Osteoblast (primary cell): ENCODE results near the gene SRCIN1. TPM values are rescaled to one million over a fixed set of nuclear protein-coding genes. Genes with fewer than 3 reads are reported as not detected.
"Not testable (repeated sequence)": the region's sequence is repeated elsewhere in the genome, so short reads cannot be mapped to it uniquely, and the experiment has no call there.

Source experiments
- DNase-seq: peaks from one replicate; pipeline ENCODE4 v3.0.0; 2011; ENCODE audit warnings: low spot score, mixed read lengths; ENCODE audit not compliant: insufficient read length; ENCODE audit errors: missing footprints
- H2AFZ ChIP-seq: 2 replicates; pipeline ENCODE4 v1.6.0; 2011; ENCODE audit warnings: mild to moderate bottlenecking, low read length
- H3K27ac ChIP-seq: 2 replicates; pipeline ENCODE4 v1.5.1; 2011; ENCODE audit warnings: mild to moderate bottlenecking, low read depth, low read length, moderate library complexity
- H3K27me3 ChIP-seq: 2 replicates; pipeline ENCODE4 v1.6.0; 2012; ENCODE audit warnings: mild to moderate bottlenecking, control low read depth, inconsistent platforms, low read length, moderate library complexity; ENCODE audit not compliant: insufficient read depth
- H3K36me3 ChIP-seq: 2 replicates; pipeline ENCODE4 v1.5.1; 2011; ENCODE audit warnings: mild to moderate bottlenecking, low read length, control low read depth, moderate library complexity; ENCODE audit not compliant: insufficient read depth
- H3K4me1 ChIP-seq: 2 replicates; pipeline ENCODE4 v1.5.1; 2011; ENCODE audit warnings: mild to moderate bottlenecking, low read length, control low read depth, moderate library complexity; ENCODE audit not compliant: insufficient read depth
- H3K4me2 ChIP-seq: 2 replicates; pipeline ENCODE4 v1.6.0; 2011; ENCODE audit warnings: mild to moderate bottlenecking, low read length; ENCODE audit not compliant: insufficient read depth
- H3K4me3 ChIP-seq: fragments of 200-600 bp; sonication (generic); 3 replicates; pipeline ENCODE4 v1.5.1; 2012; ENCODE audit warnings: mild to moderate bottlenecking, low read length, inconsistent platforms; ENCODE audit not compliant: insufficient read depth
- H3K79me2 ChIP-seq: 2 replicates; pipeline ENCODE4 v1.6.0; 2012; ENCODE audit warnings: mild to moderate bottlenecking, low read length, control low read depth, inconsistent platforms; ENCODE audit not compliant: insufficient read depth
- H3K9me3 ChIP-seq: 2 replicates; pipeline ENCODE4 v1.5.1; 2011; ENCODE audit warnings: low read depth, low read length, control low read depth
- H4K20me1 ChIP-seq: 2 replicates; pipeline ENCODE4 v1.6.0; 2012; ENCODE audit warnings: mild to moderate bottlenecking, low read length, control low read depth; ENCODE audit not compliant: insufficient read depth
- total RNA-seq: library from RNA; depleted of rRNA; stranded (reverse); fragments of >200 nt; gene quantifications from 2 replicates; pipeline ENCODE4 v1.2.3, GENCODE V29; 2012
- TF ChIP-seq, protein P1 (sequence below): IDR thresholded peaks from 2 replicates; pipeline ENCODE4 v1.5.1; 2011; ENCODE audit warnings: mild to moderate bottlenecking, low read depth, low read length, moderate library complexity; ENCODE audit errors: extremely low read depth

SRCIN1 gene
- total RNA-seq, 1 donor: not detected

DNA sequence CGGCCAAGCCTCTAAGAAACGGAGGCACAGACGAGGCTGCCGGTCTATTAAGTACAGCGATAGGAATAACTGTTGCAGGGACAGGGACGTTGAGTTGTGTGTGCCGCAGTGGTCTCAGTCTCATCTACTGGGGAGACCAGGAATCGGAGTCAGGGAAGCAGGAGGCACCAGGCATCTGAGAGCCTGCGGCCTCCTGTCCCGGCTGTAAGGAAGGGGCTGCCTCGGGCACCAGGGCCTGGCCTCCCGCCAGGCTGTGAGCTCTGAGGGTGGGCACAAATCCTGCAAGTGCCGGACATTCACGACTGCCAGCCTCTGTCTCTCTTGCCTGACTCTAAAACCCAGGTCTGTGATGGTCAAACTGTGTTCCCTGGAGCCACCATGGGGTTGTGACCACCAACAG is 101.5 kb downstream of the SRCIN1 start:
- Histone ChIP-seq H3K27me3 (no peaks in the 10 kb centered on the region), H3K79me2 (no peaks in the 10 kb centered on the region), H3K9me3 (no peaks in the 10 kb centered on the region), H3K4me3 (no peak overlapping the region), H2AFZ (no peak overlapping the region), H3K4me2 (no peak overlapping the region), H3K27ac (no peak overlapping the region), H4K20me1 (peaks cover 14% of the 10 kb centered on the region), H3K4me1 (peaks cover 3% of the 10 kb centered on the region), H3K36me3 (peaks cover 59% of the 10 kb centered on the region)
- no peak for DNase-seq
- TF ChIP-seq, protein P1, sequence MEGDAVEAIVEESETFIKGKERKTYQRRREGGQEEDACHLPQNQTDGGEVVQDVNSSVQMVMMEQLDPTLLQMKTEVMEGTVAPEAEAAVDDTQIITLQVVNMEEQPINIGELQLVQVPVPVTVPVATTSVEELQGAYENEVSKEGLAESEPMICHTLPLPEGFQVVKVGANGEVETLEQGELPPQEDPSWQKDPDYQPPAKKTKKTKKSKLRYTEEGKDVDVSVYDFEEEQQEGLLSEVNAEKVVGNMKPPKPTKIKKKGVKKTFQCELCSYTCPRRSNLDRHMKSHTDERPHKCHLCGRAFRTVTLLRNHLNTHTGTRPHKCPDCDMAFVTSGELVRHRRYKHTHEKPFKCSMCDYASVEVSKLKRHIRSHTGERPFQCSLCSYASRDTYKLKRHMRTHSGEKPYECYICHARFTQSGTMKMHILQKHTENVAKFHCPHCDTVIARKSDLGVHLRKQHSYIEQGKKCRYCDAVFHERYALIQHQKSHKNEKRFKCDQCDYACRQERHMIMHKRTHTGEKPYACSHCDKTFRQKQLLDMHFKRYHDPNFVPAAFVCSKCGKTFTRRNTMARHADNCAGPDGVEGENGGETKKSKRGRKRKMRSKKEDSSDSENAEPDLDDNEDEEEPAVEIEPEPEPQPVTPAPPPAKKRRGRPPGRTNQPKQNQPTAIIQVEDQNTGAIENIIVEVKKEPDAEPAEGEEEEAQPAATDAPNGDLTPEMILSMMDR: no peak

DNA sequence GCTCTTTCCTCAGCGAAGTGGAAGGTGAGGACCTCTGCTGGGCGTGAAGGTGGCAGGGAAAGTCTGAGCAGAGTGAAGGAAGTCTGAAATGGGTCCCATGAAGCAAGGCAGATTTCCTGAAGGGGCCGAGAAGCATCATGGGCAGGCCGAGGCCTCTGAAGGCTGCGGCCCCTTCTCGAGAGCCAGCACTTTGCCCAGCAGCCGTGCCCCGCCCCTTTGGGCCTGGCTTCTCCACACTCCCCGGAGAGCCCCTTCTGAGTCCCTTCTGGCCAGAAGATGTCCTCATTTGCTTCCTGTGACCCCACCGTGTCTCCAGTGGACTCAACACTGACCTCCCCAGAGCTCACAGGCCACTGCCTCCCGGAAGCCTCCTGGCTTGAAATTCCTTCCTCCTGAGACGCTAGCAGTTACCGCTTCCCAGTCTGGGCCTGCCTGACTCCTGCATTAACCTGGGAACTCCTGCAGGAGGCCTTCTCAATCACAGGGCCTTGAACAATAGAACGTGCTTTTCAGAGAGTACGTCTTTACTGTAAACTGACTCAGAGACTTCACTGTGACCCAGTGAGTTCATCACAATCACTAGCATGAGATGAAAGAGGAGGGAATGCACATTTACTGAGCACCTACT is 102.4 kb downstream of the SRCIN1 start:
- H3K9me3 ChIP-seq, H3K27me3 ChIP-seq, H3K4me1 ChIP-seq, H3K27ac ChIP-seq, H2AFZ ChIP-seq, H3K4me3 ChIP-seq, DNase-seq, H3K79me2 ChIP-seq, H3K4me2 ChIP-seq, H4K20me1 ChIP-seq: not testable (repeated sequence)
- H3K36me3 ChIP-seq: peaks cover 62% of the 10 kb centered on the region

DNA sequence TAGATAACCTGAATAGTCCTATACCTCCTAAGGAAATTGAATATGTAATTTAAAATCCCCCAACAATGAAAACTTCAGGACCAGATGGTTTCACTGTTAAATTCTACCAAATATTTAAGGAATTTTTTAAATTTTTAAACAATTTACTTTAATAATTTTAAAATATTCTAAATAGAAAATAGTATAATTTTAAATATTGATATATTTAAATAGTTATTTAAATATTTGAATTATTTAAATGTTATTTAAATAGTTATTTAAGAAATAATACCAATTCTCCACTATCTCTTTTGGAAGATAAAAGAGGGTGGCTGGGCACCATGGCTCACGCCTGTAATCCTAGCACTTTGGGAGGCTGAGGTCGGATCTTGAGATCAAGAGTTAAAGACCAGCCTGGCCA is 104.0 kb downstream of the SRCIN1 start:
- H3K27ac ChIP-seq, H3K4me1 ChIP-seq: not testable (repeated sequence)

DNA sequence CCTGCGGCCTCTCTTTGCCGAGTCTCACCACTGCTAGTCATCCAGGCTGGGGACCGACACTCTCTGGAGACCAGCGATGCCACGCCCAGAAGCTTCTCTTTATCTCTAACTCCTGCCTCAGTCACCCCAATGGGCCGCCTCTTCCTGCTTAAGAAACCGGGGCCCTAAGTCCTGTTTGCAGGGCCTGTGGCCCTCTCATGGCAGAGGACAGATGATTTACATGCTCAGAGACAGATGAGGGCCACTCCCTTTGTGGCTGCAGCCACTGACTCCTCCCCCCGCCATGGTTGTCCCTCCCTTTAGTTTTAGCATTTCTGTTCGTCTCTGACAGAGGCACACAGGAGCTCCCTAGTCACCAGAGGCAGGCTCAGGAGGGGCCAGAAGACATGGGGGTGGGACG is 106.5 kb downstream of the SRCIN1 start:
- peaks cover 59% of the 10 kb centered on the region for H3K36me3 ChIP-seq

More for the DNA sequence above, 104.0 kb downstream of the SRCIN1 start:
- H3K4me3 ChIP-seq, H3K9me3 ChIP-seq, DNase-seq, H3K4me2 ChIP-seq, H2AFZ ChIP-seq, H3K79me2 ChIP-seq, H3K27me3 ChIP-seq, H4K20me1 ChIP-seq: not testable (repeated sequence)
- H3K36me3 ChIP-seq: peaks cover 62% of the 10 kb centered on the region

DNA sequence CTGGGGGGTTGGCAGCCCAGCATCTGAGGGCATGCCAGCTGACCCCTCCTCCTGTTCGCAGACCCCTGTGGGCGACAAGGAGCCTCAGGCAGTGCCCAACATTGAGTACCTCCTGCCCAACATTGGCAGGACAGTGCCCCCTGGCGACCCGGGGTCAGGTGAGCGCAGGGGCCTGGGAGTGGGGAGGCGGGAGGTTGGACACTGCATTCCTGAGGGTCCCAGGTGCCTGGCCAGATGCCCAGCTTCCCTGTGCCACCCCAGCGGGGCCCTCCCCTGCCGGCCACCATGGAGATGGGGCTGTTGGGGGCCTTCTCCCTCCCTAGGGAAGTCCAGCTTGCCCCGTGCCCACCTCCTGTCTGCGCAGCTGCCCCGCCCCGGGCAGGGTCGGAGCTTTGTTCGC is 107.4 kb downstream of the SRCIN1 start:
- Histone ChIP-seq H3K27me3 (no peaks in the 10 kb centered on the region), H3K4me1 (no peaks in the 10 kb centered on the region), H3K4me3 (no peak overlapping the region), H3K4me2 (no peak overlapping the region), H4K20me1 (peaks cover 8% of the 10 kb centered on the region), H3K27ac (no peak overlapping the region), H3K9me3 (no peaks in the 10 kb centered on the region), H3K36me3 (peaks cover 59% of the 10 kb centered on the region), H3K79me2 (peaks cover 9% of the 10 kb centered on the region), H2AFZ (no peak overlapping the region)
- TF ChIP-seq, protein P1: no peak
- peak; percentile 34 for DNase-seq

More for the DNA sequence above, 106.5 kb downstream of the SRCIN1 start:
- H3K4me2 ChIP-seq, H3K79me2 ChIP-seq, H4K20me1 ChIP-seq, H3K9me3 ChIP-seq, DNase-seq, H3K27me3 ChIP-seq, H3K27ac ChIP-seq, H3K4me3 ChIP-seq, H3K4me1 ChIP-seq, H2AFZ ChIP-seq: not testable (repeated sequence)

DNA sequence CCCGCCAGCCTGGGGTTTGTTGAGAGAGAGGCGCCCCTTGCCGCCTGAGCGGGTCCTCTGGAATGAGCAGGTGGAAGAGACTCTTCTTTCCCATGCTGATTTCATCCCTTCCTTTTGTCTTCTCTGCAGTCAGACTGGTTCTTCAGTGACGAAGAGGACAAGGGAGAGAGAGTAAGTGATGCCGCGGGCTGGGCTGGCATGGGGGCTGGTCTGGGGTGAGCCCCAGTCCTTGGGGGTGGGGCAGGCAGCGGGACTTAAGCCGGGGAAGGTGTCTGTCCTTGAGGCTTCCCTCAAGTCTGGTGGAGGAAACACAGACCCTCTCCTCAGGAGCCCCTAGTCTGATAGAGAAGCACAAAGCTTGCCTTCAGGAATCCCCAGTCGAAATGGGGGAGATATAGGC is 108.1 kb downstream of the SRCIN1 start:
- H3K36me3 ChIP-seq: peaks cover 60% of the 10 kb centered on the region

DNA sequence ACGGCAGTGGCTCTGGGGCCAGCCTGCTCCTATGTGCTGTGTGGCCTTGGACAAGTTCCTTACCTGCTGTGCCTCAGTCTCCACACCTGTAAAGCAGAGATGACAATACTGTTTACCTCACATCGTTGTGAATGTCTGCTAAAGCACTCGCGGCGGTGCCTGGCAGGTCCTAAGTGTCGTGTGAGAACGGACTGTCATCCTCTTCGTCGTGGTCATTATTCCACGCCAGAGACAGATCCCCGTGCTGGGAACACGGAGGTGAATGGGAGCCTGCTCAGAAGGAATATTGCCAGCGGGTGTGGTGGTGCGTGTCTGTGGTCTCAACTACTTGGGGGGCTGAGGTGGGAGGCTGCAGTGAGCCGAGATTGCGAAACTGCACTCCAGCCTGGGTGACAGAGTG is 111.6 kb downstream of the SRCIN1 start:
- H2AFZ ChIP-seq, H3K4me2 ChIP-seq, H3K27me3 ChIP-seq, H3K4me3 ChIP-seq, H3K4me1 ChIP-seq, H3K9me3 ChIP-seq, DNase-seq, H3K27ac ChIP-seq: not testable (repeated sequence)
- peaks cover 15% of the 10 kb centered on the region for H4K20me1 ChIP-seq
- H3K79me2 ChIP-seq: peaks cover 12% of the 10 kb centered on the region
- H3K36me3 ChIP-seq: peaks cover 68% of the 10 kb centered on the region

More for the DNA sequence above, 108.1 kb downstream of the SRCIN1 start:
- H3K27ac ChIP-seq, H3K79me2 ChIP-seq, H3K9me3 ChIP-seq, H3K4me3 ChIP-seq, H3K4me2 ChIP-seq, H3K4me1 ChIP-seq, DNase-seq, H4K20me1 ChIP-seq, H3K27me3 ChIP-seq, H2AFZ ChIP-seq: not testable (repeated sequence)
